Vagina (tissue), 2 donors: ENCODE data around the gene MBD5. TPM values are rescaled to one million over a fixed set of nuclear protein-coding genes. Genes with fewer than 3 reads are reported as not detected.

ENCODE experiments used
- DNase-seq, 2 donors: peaks; one replicate each; pipeline ENCODE4 v3.0.0-alpha.2; 2017; ENCODE audit errors: extremely low spot score in 2 of 2
- H3K27ac ChIP-seq: fragments of 200-600 bp; sonication (generic); one replicate; pipeline ENCODE4 v1.5.1; 2019
- H3K27me3 ChIP-seq: fragments of 200-600 bp; sonication (generic); one replicate; pipeline ENCODE4 v1.5.1; 2019
- H3K36me3 ChIP-seq, 2 donors: fragments of 200-600 bp; sonication (generic); one replicate each; pipeline ENCODE4 v1.5.1; 2017 to 2019
- H3K4me1 ChIP-seq: fragments of 200-600 bp; sonication (generic); one replicate; pipeline ENCODE4 v1.5.1; 2019
- H3K4me3 ChIP-seq, 2 donors: fragments of 200-600 bp; sonication (generic); 1 replicate in 1 of 2; 2 replicates in 1 of 2; pipeline ENCODE4 v1.5.1; 2016 to 2019
- H3K9me3 ChIP-seq: fragments of 200-600 bp; sonication (generic); one replicate; pipeline ENCODE4 v1.5.1; 2019
- CTCF ChIP-seq, 3 experiments: fragments of 450-650 bp in 2 of 3; fragments of 200-600 bp in 1 of 3; sonication (generic) in 1 of 3; IDR thresholded peaks; one replicate each; pipeline ENCODE4 v1.5.1; 2017 to 2019; ENCODE audit warnings: antibody characterized with exemption in 3 of 3, mild to moderate bottlenecking in 2 of 3, moderate library complexity in 2 of 3
- POLR2A ChIP-seq, 2 donors: fragments of 450-650 bp; IDR thresholded peaks; one replicate each; pipeline ENCODE4 v1.6.1; 2017; ENCODE audit warnings: antibody characterized with exemption in 2 of 2, mild to moderate bottlenecking in 2 of 2, moderate library complexity in 2 of 2
- POLR2AphosphoS5 ChIP-seq, 2 donors: sonication (generic); formaldehyde crosslinking; IDR thresholded peaks; one replicate each; pipeline ENCODE4 v1.9.0; 2017; ENCODE audit warnings: antibody characterized with exemption in 2 of 2, mild to moderate bottlenecking in 2 of 2, low read depth in 1 of 2; ENCODE audit not compliant: insufficient read depth in 1 of 2
- intact Hi-C: fragments of 100-400 bp; cut with DNase I; formaldehyde crosslinking; loops from one replicate; pipeline ENCODE4 v1.15.1; 2023
- total RNA-seq: library from RNA; depleted of rRNA; stranded (reverse); fragments of >200 nt; gene quantifications from one replicate; pipeline ENCODE4 v1.2.3, GENCODE V29; 2016

MBD5 gene
- total RNA-seq, 1 donor from 2014 or later = 32.7 TPM

DNA sequence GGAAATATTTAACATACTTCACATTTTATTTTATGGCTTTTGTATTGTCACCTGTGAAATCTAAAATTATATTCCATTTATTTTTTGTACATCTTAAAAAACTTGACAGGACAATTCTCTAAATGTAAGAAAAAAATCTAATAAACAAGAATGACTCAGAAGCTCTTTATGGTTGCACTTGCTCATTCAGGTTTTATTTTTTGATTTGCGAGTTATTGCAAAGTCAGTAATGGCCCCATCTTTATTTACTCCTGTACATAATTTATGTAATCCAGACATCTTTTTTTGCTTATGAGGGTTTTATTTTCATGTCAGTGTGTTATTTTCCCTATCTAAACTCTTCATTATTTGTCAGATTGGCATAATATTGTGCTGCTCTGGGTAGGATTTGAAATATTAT lies 145.1 kb downstream of the MBD5 start:
- Histone ChIP-seq H3K4me1 (no peaks in the 10 kb centered on the region), H3K27me3 (no peaks in the 10 kb centered on the region), H3K9me3 (no peaks in the 10 kb centered on the region), H3K27ac (no peak overlapping the region), H3K36me3 (no peaks in the 10 kb centered on the region), H3K4me3 (no peak overlapping the region)
- TF ChIP-seq POLR2A (IDR thresholded peaks at IDR 0.05) = no peak
- TF ChIP-seq POLR2AphosphoS5 (IDR thresholded peaks at IDR 0.05; ENCODE audit: insufficient read depth in 1 of 2, low read depth in 1 of 2) = no peak
- TF ChIP-seq CTCF (IDR thresholded peaks at IDR 0.05) = no peak
- intact Hi-C loops = no loop called here
- no peak for DNase-seq

- no peak for TF ChIP-seq POLR2A (IDR thresholded peaks at IDR 0.05)
- TF ChIP-seq CTCF (IDR thresholded peaks at IDR 0.05) = no peak
- TF ChIP-seq POLR2AphosphoS5 (IDR thresholded peaks at IDR 0.05; ENCODE audit: insufficient read depth in 1 of 2, low read depth in 1 of 2) = no peak
- no peak for DNase-seq
- Histone ChIP-seq H3K9me3 (no peaks in the 10 kb centered on the region), H3K36me3 (no peaks in the 10 kb centered on the region), H3K4me3 (no peak overlapping the region), H3K4me1 (no peaks in the 10 kb centered on the region), H3K27me3 (no peaks in the 10 kb centered on the region), H3K27ac (no peak overlapping the region)
- intact Hi-C loops = no loop called here
Measured at GRCh38 chr2:148167241-148167766, 146.4 kb downstream of the MBD5 start.

GRCh38 chr2:148167855-148168254 lies 147.0 kb downstream of the MBD5 start:
- H3K27ac ChIP-seq = no peak overlapping the region
- no peak overlapping the region for H3K4me3 ChIP-seq
- H3K9me3 ChIP-seq = no peaks in the 10 kb centered on the region
- no peaks in the 10 kb centered on the region for H3K27me3 ChIP-seq
- H3K36me3 ChIP-seq = no peaks in the 10 kb centered on the region
- intact Hi-C loops = no loop called here
- DNase-seq = no peak
- no peak for TF ChIP-seq POLR2AphosphoS5 (IDR thresholded peaks at IDR 0.05; ENCODE audit: insufficient read depth in 1 of 2, low read depth in 1 of 2)
- TF ChIP-seq CTCF (IDR thresholded peaks at IDR 0.05) = no peak
- no peak for TF ChIP-seq POLR2A (IDR thresholded peaks at IDR 0.05)
- H3K4me1 ChIP-seq = no peaks in the 10 kb centered on the region

- Histone ChIP-seq H3K36me3 (no peaks in the 10 kb centered on the region), H3K27me3 (no peaks in the 10 kb centered on the region), H3K4me1 (no peaks in the 10 kb centered on the region), H3K9me3 (no peaks in the 10 kb centered on the region), H3K27ac (no peak overlapping the region), H3K4me3 (no peak overlapping the region)
- no peak for DNase-seq
- TF ChIP-seq CTCF (IDR thresholded peaks at IDR 0.05) (no peak), POLR2AphosphoS5 (IDR thresholded peaks at IDR 0.05; ENCODE audit: insufficient read depth in 1 of 2, low read depth in 1 of 2) (no peak), POLR2A (IDR thresholded peaks at IDR 0.05) (no peak)
- intact Hi-C loops = no loop called here
Measured at GRCh38 chr2:148172131-148172753, 151.4 kb downstream of the MBD5 start.

GRCh38 chr2:148173168-148173567 lies 152.3 kb downstream of the MBD5 start:
- Histone ChIP-seq H3K27me3 (no peaks in the 10 kb centered on the region), H3K36me3 (no peaks in the 10 kb centered on the region), H3K4me1 (no peaks in the 10 kb centered on the region), H3K9me3 (no peaks in the 10 kb centered on the region), H3K4me3 (no peak overlapping the region), H3K27ac (no peak overlapping the region)
- DNase-seq = no peak
- TF ChIP-seq POLR2AphosphoS5 (IDR thresholded peaks at IDR 0.05; ENCODE audit: insufficient read depth in 1 of 2, low read depth in 1 of 2) (no peak), POLR2A (IDR thresholded peaks at IDR 0.05) (no peak), CTCF (IDR thresholded peaks at IDR 0.05) (no peak)
- intact Hi-C loops = no loop called here
